Prostate gland (tissue), 2 donors: Measurements from ENCODE around the gene COPB1.

Experiments used
- POLR2AphosphoS5 ChIP-seq: sonication (generic); formaldehyde crosslinking; IDR thresholded peaks from one replicate; pipeline ENCODE4 v1.6.1; 2017; ENCODE audit warnings: antibody characterized with exemption
- TF ChIP-seq, protein P1 (sequence below), 4 experiments: fragments of 200-600 bp in 2 of 4; fragments of 450-650 bp in 2 of 4; sonication (generic) in 2 of 4; IDR thresholded peaks; 1 replicate in 3 of 4; 2 replicates in 1 of 4; pipeline ENCODE4 v1.5.1; 2016 to 2019; ENCODE audit warnings: antibody characterized with exemption in 4 of 4, mild to moderate bottlenecking in 2 of 4, moderate library complexity in 2 of 4

DNA sequence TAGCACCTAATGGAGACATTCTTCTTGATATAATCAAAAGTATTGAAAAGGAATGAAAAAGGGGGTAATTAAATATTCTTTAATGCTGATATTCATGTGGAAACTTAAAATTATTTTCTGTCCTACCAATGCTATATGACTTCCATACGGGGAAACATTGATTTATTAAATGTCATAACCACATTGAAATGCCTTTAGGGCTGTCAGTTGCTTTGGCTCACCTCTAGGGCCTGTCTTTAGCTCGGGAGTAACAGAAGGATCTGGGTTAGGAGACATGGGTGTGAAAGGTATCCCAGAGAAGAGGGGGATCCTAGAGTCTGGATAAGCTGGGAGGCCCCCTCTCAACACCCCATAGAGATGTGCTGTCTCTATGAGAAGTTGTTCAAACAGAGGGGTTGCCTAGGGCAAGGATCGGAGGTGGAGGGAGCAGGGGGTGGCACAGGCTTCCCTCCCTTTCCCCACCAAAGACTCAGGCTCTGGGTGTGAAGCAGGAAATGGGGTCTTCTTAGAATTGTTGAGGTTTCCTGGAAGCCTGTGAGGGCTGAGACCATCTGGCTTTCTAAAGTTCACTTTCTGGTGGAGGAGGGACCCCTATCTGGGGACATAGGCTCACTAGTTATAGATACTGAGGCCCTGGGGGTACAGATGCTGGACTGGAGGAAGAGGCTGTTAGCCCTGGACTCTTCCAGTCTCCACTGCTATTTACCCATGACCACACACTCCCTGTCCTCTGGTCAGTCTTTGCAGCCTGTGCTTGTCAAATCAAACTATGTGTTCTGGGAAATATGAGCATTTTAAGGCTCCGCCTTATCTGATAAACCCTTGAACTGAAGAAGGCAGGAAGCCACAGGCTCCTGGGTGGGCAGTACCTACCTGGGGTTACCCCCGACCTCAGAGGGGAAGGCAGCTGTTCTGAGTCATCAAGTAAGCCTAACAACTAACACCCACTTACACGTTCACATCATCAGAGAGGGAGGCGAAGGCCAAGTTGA, 84.8 kb downstream of the COPB1 start:
- no peak for TF ChIP-seq POLR2AphosphoS5
- TF ChIP-seq, protein P1, sequence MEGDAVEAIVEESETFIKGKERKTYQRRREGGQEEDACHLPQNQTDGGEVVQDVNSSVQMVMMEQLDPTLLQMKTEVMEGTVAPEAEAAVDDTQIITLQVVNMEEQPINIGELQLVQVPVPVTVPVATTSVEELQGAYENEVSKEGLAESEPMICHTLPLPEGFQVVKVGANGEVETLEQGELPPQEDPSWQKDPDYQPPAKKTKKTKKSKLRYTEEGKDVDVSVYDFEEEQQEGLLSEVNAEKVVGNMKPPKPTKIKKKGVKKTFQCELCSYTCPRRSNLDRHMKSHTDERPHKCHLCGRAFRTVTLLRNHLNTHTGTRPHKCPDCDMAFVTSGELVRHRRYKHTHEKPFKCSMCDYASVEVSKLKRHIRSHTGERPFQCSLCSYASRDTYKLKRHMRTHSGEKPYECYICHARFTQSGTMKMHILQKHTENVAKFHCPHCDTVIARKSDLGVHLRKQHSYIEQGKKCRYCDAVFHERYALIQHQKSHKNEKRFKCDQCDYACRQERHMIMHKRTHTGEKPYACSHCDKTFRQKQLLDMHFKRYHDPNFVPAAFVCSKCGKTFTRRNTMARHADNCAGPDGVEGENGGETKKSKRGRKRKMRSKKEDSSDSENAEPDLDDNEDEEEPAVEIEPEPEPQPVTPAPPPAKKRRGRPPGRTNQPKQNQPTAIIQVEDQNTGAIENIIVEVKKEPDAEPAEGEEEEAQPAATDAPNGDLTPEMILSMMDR (IDR thresholded peaks at IDR 0.05): no peak
